Activated CD8-positive, alpha-beta memory T cell treated with anti-CD3 and anti-CD28 coated beads, Interleukin-2, amount 50 U/mL, for 4 hours (primary cell): ENCODE measurements around the gene CAPN8.

Experiments
- DNase-seq: peaks from one replicate; pipeline ENCODE4 v3.0.0-alpha.2; 2020

CAPN8 gene

DNA sequence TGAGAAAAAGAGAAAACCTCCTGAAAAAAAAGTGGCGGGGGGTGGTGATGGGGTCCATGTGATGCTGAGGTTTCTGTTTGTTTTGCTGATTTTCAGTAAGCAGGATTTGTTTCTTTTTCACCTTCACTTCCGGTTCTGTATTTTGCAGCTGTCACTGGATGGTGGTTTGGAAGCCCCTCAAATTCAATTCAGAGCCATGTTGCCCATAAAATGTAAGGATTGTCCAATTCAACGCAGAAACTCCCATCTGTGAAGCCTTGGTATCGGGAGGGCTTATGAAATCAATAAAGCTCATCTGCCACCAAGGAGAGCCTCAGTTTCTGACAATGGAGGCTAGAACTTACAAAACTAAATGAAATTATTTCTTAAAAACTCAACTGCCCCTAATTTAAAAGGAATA is 12.1 kb downstream of the CAPN8 start:
- DNase-seq = no peak

DNA sequence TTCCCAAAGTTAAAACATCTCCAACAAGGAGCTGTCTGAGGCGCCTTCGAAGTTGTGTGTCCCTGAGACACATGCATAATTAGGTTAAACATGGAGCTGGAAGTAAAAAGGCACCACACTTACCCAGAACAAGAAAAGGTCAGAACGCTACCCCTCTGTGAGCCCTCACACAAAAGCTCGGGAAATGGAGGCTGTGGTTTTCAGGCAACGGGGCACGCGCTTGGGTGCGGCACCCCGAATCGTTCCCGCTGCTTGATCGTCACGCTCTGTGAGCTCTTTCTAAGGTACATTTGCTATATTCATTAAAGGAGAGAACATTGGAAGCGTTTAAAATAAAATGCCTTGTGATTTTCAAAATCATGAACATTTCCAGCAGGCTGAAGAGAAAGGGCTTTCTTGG is 12.5 kb downstream of the CAPN8 start:
- DNase-seq = no peak

DNA sequence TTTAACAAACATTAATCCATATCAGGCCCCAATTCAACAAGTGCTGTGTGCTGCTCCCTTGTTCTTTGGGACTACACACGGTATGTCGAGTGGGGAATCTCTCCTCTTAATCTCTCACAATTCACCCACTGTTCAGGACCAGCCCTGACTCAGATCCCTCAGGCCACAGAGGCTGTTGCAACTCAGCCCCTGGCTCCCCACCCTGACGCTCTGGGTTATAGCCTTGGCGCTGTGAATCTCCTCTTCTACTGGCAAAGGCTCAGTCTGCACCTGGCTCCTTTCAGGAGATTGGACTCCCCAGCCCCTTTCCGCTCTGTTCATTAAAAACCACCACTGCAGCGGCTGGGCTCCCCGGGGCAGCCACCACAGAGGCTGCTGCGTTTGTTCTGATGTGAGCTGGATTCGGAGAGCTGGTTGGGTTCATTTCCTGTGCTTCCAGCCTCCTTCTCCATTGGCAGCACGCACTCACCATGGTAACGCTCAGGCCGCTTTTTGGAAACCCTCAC is 13.0 kb downstream of the CAPN8 start:
- DNase-seq = no peak

DNA sequence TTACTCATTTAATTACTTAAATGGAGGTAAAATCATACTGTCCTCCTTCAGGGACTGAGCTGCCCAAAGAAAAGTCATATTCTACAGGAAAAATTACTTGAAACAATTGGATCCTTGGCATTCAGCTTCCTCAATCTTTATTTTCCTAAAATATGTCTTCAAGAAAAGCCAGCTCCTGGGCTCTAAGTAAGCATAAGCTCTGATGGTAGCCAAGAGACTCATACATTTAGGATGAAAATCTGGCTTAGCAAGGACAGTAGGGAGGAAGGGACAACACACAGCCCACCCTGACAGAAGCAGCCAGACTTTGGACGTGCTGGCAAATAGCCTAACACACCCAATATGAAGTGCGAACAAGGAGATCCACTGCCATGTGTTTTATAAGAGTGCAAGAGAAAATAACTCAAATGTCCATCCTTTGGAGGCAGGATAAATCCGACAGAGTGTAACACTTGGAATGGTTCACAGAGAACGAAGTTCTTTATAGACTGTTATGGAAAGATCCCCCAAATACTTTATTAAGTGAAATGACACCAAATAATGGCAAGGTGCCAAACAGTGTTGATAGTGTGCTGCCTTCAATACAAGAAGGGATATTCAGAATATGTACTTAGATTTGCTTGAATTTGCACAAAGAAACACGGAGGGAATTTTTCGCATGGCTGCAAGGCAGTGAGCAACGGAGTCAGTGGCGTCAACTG is 14.1 kb downstream of the CAPN8 start:
- DNase-seq = no peak

DNA sequence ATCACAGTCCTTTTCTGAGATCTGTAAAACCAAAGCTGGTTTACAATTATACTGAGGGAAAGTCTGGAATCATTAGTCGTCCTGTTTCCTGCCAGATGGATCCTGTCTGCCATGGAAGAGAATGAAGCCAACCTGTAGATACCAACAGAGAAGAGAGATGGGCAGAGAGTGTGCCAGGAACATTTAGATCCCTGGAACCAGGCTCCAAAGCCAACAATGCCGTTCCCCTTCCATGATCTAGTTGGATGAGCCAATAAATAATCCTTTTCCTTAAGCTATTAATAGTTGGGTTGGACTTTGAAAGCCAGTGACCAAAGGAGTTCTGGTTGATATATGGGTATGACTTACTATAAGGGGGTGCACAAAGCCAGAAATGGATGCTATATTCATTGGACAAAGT is 15.0 kb downstream of the CAPN8 start:
- DNase-seq = no peak

DNA sequence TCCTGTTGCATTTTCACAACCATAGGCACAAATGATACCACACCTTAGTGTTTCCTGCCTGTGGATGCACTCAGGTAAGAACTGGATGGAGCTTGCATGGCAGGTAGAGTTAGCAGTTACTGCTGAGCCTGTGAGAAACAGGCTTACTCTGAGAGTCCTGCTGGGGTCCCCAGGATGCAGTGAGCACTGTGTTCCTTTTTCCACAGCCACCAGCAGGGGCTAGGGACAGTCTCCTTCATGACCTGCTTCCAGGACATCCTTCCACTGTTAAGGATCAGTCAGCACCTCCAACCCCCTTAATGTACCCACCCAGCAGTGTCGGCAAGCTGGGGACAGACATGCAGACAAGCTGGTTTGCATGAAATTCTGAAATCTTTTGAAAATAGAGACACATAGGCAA is 16.3 kb downstream of the CAPN8 start:
- no peak for DNase-seq

DNA sequence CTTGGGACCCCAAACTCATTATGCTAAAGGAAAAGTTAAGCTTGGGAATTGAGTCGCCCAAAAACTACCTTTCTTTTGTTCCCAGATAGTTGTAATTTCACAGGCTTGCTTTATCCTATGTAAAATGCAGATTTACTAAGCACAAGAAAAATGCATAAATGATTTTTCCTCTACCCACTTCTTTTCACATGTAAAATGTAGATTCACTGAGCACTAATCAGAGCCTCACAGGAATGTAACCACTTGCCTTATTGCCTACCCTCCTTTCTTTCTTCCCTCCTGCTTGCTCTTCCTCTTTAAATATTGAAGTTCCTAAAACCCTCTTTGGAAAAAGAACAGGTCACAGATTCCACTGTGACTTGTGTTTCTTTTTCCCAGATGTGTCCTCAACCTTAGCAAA is 18.3 kb downstream of the CAPN8 start:
- DNase-seq = no peak

DNA sequence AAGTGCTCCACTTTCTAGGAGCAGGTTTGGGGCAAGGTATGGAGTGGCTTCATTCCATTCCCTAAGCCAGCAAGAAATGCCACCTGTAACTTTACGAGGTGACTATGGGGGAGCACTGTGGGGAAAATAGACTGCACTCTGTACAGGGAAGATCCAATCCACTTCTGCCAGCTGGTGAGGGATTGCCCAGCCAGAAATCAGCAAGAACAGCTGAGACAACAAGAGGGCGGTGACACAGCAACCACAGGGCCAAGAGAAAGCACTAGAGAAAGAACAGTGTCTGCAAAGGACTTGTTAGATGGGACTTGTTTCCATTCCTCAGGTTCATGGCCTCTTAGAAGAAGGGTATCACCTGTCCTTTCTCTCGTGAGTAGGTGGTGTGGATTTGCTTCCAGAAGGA is 19.6 kb downstream of the CAPN8 start:
- no peak for DNase-seq

DNA sequence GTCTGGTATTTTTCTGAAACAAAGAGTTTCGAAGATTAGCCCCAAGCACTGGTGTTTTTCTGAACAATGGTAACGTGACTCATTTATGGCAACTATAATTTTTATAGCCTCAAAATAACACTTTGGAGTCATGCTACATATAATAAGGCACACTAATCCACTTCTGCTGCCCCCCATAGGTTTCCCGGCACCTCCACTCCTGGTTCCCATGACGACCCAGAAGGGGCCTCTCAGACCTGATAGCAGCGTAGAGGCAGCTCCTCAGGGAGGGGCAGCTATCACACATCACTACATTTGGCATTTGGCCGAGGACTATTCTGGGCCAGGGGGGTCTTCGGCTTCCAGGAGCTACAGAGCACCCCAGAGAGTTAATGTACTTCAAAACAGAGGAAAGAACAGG is 23.3 kb downstream of the CAPN8 start:
- no peak for DNase-seq

DNA sequence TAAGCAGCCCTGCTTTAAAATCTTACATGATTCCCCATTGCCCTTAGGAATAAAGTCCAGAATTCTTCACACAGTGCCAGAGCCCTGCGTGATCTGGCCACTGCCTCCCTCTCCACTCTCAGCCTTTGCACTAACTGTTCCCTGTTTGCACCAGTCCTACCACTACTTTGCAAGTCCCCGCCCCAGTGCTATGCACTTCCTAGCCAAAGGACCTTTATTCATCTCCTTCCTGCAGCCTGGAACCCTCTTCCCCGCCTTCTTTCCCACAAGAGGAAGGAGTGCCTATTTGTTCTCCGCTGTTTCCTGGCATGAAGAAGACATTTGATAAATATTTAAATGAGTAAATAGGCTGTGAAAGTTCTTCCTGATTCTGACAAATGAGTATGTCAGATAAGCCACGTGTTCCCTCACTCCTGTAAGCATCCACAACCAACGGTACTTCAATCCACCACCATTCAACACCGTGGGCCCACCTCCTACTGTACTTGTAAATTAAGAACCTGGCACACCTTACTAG is 23.9 kb downstream of the CAPN8 start:
- no peak for DNase-seq

DNA sequence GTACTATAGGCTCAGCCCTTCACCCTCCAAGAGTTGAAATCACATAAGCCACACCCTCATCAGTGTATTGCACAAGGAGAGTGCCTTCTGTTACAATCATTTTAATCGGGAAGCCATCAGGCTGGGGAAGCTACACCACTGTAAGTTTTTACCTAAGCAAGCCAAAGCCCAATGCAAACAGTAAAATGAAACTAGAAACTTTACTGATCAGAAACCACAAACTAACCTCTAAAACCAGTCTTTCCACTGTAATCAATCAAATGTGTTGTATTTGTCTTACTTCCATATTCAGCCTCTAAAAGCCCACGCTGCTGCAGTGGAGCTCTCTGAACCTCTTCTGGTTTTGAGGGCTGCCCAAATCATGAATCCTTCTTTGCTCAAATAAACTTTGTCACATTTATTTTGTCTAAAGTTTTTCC is 26.2 kb downstream of the CAPN8 start:
- DNase-seq = no peak

DNA sequence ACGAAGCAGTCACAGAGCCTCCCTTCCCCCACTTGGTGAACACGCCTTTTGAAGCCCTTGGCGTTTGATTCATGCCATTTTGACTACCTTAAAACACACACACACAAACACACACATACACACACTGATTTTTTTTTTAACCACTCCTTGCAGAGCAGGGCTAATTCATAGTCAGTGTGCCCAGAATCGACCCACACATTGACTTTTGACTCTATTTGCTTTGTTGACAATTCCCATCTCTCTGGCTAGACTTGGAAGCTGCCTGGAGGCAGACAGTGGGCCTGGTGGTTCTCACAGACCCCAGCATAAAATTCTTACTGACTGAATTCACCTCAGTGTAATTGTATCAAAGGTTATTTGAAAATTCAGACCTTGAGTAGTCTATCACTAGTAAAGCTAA is 30.3 kb downstream of the CAPN8 start:
- DNase-seq = no peak

DNA sequence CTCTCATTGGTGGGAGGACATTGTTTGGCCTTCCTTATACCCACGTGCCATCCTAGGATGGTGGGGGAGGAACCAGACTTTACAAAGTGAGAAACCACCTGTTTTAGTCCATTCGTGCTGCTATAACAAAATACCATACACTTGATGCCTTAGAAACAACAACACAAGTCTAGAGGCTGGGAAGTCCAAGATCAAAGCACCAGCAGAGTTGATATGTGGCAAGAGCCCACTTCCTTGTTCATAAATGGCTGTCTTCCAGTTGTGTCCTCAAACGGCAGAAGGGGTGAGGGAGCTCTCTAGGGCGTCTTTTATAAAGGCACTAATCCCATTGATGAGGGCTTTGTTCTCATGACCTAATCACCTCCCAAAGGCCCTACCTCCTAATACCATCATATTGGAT is 31.1 kb downstream of the CAPN8 start:
- no peak for DNase-seq

DNA sequence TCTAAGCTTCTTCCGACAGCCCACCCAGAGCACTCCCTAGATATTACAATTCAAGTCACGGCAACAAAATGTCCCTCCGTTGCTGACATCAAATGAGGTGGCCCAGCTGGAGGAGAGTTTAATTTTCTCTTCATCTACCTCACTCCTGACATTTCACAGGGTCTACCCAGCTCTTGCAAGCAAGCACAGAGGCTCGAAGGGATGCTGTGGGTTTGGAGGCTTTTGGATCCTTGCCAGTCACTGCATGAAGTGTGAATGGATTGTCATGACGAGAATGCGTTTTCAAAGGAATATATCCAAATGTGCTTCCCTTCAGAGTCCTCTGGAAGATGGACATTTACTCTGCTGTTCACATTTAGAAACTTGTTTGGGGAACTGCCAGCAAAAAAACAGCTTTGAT is 33.5 kb downstream of the CAPN8 start:
- DNase-seq = no peak

DNA sequence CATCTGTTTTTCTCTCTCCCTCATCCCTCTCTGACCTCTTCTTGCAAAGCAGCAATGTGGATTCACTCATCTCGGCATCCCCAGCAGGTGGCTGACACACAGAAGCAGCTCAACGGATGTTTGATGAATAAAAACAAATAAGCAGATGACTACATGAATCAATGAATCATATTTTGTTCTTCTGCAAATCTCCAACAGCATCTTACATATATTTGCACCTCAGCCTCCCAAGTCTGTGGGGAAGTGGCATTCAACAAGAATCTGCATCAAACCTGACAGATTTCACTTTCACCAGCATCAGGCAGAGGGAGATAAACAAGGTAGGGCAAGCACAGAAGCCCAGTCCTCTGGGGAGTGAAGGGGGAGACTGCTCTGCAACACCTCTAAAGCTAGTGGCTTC is 34.0 kb downstream of the CAPN8 start:
- no peak for DNase-seq

DNA sequence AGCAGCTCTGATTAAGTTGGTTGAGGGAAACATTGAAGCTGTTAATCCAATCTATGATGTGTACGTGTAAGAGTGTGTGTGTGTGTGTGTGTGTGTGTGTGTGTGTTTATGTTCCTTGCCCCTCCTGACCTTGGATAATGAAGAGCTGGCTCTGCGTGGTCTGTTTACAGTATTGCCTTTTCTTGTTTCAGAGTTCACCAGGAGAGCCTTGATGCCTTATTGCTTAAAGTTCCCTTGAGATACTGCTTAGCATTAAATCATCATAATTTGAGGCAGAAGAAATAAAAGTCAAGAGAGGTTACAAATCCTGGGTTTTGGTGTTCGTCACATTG is 36.4 kb downstream of the CAPN8 start:
- DNase-seq = no peak

DNA sequence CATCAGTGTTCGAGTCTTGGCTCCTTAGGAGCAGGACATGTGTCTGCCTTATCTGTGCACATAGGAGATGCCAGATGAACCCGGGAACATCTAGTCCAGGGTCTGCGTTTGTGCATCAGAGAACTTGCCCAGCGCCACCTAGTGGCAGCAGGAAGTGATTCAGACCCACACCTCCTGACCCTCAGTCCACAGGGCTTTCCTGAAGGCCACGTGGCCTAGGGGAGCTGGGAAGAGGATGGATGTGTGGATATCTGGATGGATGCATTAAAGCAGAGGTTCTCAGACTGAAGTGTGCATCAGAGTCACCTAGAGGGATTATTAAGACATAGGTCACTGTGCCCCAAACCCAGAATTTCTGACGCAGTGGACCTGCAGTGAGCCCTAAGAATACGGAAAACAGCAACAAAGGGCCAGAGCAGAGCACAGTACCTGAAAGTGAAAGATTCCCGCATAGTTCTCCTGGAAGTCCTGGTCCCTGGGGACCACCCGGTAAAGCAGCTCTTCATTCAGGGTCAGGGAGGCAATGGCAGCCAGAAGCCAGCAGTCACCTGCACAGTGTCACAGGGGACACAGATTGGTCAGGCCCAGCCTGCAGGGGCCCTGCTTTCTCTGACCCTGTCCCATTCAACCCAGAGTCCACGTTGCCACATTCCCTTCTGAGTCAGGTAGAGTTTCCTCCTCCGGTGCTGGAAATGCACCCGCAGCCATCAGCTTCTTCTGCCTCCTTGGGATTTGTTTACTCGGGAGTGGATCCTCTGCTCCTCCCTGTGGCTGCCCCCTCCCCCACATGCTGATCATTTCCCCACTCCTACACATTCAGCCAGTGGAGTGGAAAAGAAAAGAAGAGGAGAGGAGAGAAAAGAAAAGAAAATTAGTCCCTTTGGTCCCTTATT is 37.0 kb downstream of the CAPN8 start:
- DNase-seq = peak; percentile 24

DNA sequence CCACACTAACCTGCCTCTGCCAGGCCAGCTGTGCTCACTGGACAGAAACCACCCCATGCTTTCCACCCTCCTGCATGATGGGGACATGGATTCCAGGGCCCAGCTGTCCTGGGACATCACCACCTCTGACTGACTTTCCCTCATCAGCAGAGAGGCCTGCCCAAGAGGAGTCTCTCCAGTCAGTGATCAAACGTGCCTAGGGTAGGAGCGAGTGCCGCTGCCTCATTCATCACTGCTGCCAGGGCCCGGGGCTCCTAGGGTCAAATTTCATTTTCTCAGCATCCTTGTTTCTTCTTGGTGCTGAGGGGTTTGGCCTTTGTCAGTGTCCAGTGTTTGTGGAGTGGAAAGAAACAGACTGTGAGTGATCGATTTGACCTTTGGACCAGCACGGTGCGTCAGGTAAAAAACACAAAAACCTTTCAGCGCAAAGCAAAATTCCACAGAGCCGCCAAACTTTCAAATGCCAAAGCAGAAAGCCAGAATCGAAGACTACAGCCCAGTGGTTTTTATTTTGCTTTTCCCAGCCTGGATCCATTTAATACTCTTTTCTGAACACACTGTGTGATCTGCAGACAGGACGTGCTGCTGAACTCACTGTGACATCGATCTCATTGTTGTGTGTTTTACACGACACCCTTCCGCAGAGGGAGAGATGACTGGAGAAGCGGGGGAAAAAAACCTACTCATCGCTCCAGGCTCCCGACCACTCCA is 43.2 kb downstream of the CAPN8 start:
- no peak for DNase-seq

DNA sequence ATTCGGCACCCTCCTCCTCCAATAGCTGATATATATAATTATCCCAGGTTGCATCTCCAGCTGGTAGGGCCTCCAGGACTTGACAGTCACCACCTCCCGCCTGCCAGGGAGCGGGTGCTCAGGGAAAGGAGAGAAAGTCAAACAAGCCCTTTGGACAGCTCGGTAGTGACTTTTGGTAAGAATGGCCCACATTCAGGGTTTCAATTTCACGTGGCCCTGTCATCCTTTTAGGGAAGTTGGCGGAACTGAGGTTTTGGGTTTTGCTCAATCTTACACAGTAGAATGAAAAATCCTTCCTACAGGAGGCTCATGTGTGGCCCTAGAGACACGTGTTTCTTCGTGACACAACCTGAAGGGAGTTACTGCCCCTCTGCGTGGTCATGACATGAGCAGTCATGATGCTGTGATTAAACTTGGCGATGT is 44.2 kb downstream of the CAPN8 start:
- DNase-seq = no peak

DNA sequence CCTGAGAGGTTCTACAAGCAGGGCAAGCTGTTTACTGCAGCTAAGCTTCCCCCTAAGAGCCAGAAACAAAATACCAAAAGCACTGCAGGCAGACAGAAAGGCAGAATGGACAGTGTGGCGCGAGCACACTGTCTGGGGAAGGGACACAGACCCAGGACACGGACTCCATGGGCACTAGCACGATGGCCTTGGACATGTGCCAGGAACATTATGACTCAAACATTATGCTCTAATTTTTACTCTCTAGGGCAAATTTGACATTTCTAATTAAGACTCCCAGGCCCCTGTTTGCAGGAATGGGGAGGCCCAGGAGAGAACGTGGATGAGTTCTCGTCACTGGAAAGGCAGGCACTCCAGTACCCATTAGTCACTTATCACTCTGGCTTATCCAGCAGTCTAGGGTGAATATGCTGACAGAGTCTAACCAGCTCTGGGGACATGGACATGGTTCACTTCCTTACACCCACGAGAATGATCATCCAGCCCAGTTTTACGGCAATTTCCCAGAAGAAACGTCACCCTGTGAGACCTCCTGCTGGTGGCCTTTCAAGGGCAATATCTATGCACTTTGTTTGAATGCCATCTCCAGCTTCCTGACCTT is 45.1 kb downstream of the CAPN8 start:
- no peak for DNase-seq

DNA sequence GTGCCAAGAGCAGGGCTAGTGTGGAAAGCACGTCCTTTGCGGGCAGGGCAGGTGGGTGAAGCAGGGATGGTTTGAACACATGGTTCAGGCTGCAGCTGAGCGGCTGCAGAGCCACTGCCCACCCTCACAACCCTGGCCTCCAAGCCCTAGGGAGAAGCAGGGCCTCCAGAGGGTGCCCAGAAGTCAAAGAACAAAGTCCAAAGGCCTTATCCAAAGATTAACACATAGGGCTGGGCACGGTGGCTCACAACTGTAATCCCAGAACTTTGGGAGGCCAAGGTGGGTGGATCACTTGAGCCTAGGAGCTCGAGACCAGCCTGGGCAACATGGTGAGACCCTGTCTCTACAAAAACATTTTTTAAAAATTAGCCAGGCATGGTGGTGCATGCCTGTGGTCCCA is 46.8 kb downstream of the CAPN8 start:
- no peak for DNase-seq

DNA sequence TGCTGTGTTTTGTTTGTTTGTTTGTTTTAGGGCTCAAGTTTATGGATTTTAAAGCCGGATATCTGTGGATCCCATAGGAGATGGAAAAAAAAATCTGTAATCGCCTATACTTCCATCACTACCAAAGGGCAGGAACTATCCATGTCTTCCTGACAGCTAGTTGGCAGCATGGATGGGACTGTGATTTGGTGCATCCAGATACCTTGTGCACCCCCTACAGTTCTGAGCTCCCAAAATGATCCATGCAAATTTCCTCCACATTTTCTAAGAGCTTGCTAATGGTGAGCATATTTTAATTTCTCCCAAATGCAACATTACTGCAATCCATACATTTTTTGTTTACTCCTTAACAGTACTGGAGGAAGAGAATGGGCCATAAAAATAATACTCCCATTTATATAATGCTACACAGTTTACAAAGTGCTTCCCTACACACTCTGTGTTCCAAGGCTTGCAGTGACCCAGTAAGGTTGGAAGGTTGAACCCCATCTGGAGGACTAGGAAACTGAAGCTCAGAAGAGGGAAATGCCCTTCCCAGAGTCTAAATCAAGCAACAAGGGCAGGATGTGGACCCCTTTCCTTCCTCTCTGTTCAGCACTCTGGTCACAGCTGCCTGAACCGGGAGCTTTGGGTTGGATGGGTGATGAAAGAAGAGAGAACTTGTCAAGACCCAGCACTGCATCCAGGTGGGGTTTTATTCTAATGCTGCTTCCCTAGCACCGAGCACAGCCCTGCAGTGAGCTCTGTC is 48.0 kb downstream of the CAPN8 start:
- DNase-seq = no peak
